HG02884 (cell line): ENCODE results near the gene WDR89.
"Not testable (repeated sequence)": the region's sequence is repeated elsewhere in the genome, so short reads cannot be mapped to it uniquely, and the experiment has no call there.

Experiments used
- ATAC-seq: cut with Tn5 transposase; IDR thresholded peaks from one replicate; pipeline ENCODE4 v1.9.1; 2021; ENCODE audit warnings: mild to moderate bottlenecking, moderate library complexity; ENCODE audit not compliant: unreplicated experiment

Gene WDR89

GRCh38 chr14:63598807-63599206, 42.9 kb downstream of the WDR89 start:
- no peak for ATAC-seq

- no peak for ATAC-seq
Measured at GRCh38 chr14:63596998-63597658, 44.5 kb downstream of the WDR89 start.

- ATAC-seq, result no peak
Measured at GRCh38 chr14:63594455-63595372, 47.0 kb downstream of the WDR89 start.

GRCh38 chr14:63583046-63583445, 58.6 kb downstream of the WDR89 start:
- ATAC-seq, result not testable (repeated sequence)

- no peak for ATAC-seq
Measured at GRCh38 chr14:63581491-63581890, 60.2 kb downstream of the WDR89 start.

- no peak for ATAC-seq
Measured at GRCh38 chr14:63578300-63578699, 63.4 kb downstream of the WDR89 start.

GRCh38 chr14:63573581-63573980, 68.1 kb downstream of the WDR89 start:
- ATAC-seq, result no peak

GRCh38 chr14:63565448-63565847, 76.2 kb downstream of the WDR89 start:
- no peak for ATAC-seq

- no peak for ATAC-seq
Measured at GRCh38 chr14:63564318-63564717, 77.4 kb downstream of the WDR89 start.

- no peak for ATAC-seq
Measured at GRCh38 chr14:63563370-63564026, 78.2 kb downstream of the WDR89 start.

GRCh38 chr14:63562405-63562804, 79.3 kb downstream of the WDR89 start:
- ATAC-seq, result no peak

- no peak for ATAC-seq
Measured at GRCh38 chr14:63555572-63555971, 86.1 kb downstream of the WDR89 start.

GRCh38 chr14:63551332-63551731, 90.3 kb downstream of the WDR89 start:
- ATAC-seq, result no peak

- ATAC-seq, result no peak
Measured at GRCh38 chr14:63547798-63548335, 93.8 kb downstream of the WDR89 start.
